Cerebellar cortex (tissue), 1 donor: ENCODE data around the gene ZFHX3.

ENCODE experiments used
- DNase-seq: peaks from one replicate; pipeline ENCODE4 v3.0.0-alpha.2; 2015; ENCODE audit warnings: low spot score

Gene ZFHX3

GRCh38 chr16:72847187-72848027 lies 200.5 kb downstream of the ZFHX3 start:
- DNase-seq: peak; percentile 47

DNA sequence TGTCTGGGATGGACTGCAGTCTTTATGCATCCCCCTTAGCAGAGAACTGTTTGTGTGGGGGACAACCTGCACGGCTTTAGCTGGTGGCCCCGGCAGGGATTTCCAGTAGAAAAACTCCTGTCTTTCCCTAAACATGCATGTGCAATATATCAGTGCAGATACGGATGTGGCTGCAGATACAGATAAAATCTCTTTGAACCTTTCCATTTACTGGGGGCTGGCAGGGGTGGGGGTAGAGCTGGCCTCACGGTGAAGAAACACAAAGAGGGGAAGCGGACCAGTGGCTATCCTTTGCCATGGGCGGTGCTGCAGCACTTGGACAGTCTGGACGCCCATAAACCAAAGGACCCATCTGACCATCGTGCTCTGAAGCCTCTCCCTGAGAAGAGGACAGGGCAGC lies 201.3 kb downstream of the ZFHX3 start:
- no peak for DNase-seq

- DNase-seq: no peak
Observed at GRCh38 chr16:72845322-72846020, 202.5 kb downstream of the ZFHX3 start.

GRCh38 chr16:72844225-72844920 lies 203.6 kb downstream of the ZFHX3 start:
- DNase-seq: no peak

DNA sequence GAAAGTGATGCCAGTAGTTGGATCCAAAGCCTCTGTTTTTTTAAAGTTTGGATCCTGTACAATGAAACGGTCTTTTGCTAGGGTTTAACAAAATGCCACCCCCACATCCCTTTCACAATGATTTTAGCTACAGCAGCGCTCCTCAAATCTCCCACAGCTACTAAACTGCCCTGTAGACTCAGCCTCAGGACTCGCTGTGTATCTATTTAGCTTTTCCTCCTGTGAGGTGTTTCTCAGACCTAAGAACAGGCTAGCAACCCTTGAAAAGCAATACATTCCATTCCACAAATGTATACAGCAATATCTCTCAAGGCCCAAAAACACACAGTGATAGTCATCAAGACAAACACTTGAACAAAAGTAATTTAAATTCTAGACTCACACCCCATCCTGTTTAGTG lies 206.4 kb downstream of the ZFHX3 start:
- no peak for DNase-seq

DNA sequence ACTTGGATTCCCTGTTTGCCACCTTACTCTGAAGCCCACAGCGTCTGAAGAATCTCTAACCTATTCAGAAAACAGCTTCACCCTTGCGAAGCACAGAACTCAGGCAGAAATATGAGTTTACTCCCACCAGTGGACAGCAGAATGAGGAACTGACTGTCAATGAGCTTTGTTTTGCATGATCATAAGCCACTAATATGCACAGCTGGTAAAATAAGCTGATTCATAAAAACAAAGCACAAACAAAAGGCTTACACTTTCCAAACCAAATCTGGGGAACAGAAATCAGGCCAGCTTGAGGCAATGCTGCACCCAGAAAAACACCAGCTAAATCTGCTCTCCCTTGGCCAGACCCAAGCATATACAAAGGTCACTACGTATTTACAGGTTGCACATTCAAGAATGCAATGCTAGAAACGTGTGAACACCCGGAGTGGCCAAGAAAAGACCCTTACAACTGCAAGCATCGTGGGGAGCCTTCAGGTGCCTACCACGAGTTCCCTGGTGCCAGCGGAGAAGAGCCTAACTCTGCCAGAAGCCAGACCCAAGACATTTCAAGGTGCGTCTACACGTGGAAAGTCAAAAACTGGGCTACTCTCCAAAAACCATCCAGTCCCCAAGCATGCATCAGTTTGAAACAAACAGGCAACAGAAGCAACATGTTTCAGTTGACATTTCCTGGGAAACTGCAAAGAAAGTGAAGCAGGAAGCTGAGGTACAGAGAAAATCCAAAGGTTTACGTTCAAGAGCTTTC lies 207.1 kb downstream of the ZFHX3 start:
- no peak for DNase-seq

- no peak for DNase-seq
Observed at GRCh38 chr16:72838951-72839350, 209.0 kb downstream of the ZFHX3 start.

- no peak for DNase-seq
Observed at GRCh38 chr16:72838586-72838910, 209.4 kb downstream of the ZFHX3 start.

GRCh38 chr16:72837846-72838585 lies 209.9 kb downstream of the ZFHX3 start:
- DNase-seq: no peak

DNA sequence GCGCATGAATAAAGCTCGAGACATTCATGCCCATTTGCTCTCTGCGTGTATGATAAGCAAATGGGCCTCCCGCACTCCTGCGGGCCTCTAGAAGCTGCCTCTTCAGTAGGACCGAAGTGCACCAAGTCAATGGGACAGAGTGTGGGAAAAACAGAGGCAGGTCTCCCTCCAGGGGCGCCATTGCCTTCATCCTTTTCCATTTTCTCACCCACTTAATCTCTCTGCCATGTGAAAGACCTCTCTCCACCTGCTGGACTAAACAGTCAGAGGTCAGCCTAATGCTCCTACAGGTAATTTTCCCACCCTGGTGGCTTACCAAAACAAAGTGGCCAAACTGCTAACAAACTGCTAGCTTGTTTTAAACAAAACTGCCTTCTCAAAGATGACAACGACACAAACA lies 210.9 kb downstream of the ZFHX3 start:
- no peak for DNase-seq

GRCh38 chr16:72836181-72836580 lies 211.7 kb downstream of the ZFHX3 start:
- DNase-seq: no peak

DNA sequence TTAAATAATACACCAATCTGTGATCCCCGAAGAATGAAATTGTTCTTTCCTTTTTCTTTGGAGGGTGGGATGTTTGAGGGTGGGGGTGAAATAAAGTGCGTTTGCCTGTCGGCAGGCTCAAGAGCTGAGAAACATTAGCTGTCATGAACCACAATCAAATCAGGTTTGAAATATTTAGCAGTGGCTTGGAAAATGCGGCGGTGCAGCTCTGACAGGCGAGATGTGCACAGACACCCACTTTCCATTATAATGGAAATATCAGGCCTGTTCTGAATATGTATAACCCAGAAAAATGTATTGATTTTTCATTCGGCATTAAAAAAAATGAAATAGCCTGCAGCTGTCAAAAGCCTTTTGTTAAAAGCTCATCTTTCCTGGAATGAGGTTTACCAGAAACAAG lies 212.8 kb downstream of the ZFHX3 start:
- no peak for DNase-seq

GRCh38 chr16:72834499-72834898 lies 213.4 kb downstream of the ZFHX3 start:
- no peak for DNase-seq

DNA sequence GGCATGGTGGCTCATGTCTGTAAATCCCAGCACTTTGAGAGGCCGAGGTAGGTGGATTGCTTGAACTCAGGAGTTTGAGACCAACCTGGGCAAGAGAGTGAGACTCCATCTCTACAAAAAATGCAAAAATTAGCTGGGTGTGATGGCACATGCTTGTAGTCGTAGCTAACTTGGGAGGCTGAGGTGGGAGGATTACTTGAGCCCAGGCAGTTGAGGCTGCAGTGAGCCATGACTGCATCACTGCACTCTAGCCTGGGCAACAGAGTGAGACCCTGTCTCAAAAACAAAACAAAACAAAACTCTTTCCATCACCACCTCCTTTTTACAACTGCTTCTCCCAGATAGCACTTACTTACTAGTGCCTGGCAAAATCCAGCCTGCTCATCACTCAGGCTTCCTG lies 214.0 kb downstream of the ZFHX3 start:
- no peak for DNase-seq

- no peak for DNase-seq
Observed at GRCh38 chr16:72833482-72833881, 214.4 kb downstream of the ZFHX3 start.

- peak; percentile 77 for DNase-seq
Observed at GRCh38 chr16:72832621-72833248, 215.2 kb downstream of the ZFHX3 start.

DNA sequence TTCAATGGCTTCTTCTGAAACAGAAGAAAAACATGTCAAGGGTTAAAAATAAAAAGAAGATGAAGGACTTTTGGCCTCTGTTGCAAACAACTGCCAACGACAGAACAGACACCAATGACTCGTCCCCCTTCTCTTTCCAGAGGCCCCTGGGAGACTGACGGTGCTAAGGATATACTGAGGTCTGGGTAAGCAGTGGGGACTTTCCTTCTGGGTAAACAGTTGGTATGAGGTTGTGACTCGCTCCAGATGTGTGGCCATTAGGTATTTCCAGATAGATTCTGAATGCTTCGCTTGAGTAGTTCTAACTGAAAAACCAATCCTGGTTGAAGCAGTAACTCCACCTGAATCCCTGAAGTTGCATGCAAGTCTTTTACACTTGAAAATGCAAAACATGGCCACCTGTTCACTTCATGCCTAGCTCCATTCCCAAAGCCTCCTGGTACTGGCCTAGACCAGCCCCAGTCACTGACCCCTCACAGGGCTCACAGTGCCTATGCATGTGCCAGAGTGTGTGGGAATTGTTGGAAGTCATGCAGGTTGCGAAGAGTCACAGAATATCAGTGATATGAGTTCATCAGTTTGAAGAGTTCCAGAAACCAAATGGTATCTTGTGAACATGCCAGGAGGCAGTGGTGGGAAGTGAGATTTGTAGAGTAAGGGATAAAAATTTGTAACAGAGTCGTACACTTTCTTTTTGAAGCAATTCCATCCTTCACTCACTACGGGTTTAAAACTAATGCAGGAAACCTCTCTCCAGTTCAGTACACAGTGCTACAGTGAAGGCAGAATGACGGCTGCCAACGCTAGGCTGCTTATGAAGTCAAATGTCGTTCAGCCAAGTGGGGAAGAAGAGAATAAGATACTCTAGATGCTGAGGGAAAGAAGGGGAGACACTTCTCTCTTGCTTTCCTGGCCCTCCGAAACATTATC lies 217.8 kb downstream of the ZFHX3 start:
- no peak for DNase-seq

- no peak for DNase-seq
Observed at GRCh38 chr16:72827866-72828265, 220.1 kb downstream of the ZFHX3 start.

- DNase-seq: no peak
Observed at GRCh38 chr16:72825912-72826621, 221.9 kb downstream of the ZFHX3 start.
